ENCODE measurements around the gene TDRD6. TPM values are rescaled to one million over a fixed set of nuclear protein-coding genes. Genes with fewer than 3 reads are reported as not detected.

The TDRD6 gene
- total RNA-seq, 1 experiment from 2014 or later: not detected

DNA sequence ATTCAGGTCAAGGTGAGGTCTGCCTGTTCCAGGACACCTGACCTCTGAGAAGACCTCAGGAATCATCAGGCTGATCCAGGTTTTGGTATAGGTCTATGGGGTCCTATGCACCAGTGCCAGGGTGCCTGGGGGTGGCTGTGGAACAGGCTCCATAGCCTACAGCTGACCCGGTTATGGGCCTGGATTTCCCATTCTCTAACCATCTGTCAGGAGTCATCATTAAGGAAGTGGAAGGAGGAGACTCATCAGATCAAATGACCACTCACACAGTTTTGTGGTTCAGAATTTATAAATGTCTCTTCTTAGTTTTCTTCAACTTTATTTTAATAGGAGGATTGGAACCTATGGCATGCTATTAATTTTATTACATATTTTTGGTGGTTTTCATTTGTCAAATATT is 32.7 kb downstream of the TDRD6 start:
- no peak for DNase-seq (ENCODE audit: low spot score)
- no peaks in the 10 kb centered on the region for H3K36me3 ChIP-seq (ENCODE audit: insufficient read depth, low read length, poor library complexity, severe bottlenecking)
- no TSS peak for BruUV-seq (replicated peaks)
- H3K4me3 ChIP-seq (ENCODE audit: low read depth, low read length, poor library complexity, severe bottlenecking): no peak overlapping the region
- H3K4me1 ChIP-seq (ENCODE audit: insufficient read depth, low read length, poor library complexity, severe bottlenecking): no peaks in the 10 kb centered on the region
- TF ChIP-seq EZH2 (IDR thresholded peaks at IDR 0.05; ENCODE audit: borderline replicate concordance, low read depth, low read length, poor library complexity, severe bottlenecking): no peak
- TF ChIP-seq, protein P1, sequence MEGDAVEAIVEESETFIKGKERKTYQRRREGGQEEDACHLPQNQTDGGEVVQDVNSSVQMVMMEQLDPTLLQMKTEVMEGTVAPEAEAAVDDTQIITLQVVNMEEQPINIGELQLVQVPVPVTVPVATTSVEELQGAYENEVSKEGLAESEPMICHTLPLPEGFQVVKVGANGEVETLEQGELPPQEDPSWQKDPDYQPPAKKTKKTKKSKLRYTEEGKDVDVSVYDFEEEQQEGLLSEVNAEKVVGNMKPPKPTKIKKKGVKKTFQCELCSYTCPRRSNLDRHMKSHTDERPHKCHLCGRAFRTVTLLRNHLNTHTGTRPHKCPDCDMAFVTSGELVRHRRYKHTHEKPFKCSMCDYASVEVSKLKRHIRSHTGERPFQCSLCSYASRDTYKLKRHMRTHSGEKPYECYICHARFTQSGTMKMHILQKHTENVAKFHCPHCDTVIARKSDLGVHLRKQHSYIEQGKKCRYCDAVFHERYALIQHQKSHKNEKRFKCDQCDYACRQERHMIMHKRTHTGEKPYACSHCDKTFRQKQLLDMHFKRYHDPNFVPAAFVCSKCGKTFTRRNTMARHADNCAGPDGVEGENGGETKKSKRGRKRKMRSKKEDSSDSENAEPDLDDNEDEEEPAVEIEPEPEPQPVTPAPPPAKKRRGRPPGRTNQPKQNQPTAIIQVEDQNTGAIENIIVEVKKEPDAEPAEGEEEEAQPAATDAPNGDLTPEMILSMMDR (conservative IDR thresholded peaks at IDR 0.05; ENCODE audit: low read depth, low read length): no peak
- H3K9me3 ChIP-seq (ENCODE audit: low read depth, low read length, poor library complexity, severe bottlenecking): no peaks in the 10 kb centered on the region
- intact Hi-C loops (cut with micrococcal nuclease; ENCODE audit: unreplicated experiment): no loop called here
- H3K27me3 ChIP-seq (replicated peaks; ENCODE audit: insufficient read depth, low read depth, low read length, poor library complexity): peaks cover 43% of the 10 kb centered on the region
- CTCF ChIA-PET: no interaction called here
- H3K27ac ChIP-seq (ENCODE audit: low read depth, low read length, poor library complexity, severe bottlenecking): no peak overlapping the region
- POLR2A ChIA-PET (ENCODE audit: low non-redundant PET): no interaction called here

DNA sequence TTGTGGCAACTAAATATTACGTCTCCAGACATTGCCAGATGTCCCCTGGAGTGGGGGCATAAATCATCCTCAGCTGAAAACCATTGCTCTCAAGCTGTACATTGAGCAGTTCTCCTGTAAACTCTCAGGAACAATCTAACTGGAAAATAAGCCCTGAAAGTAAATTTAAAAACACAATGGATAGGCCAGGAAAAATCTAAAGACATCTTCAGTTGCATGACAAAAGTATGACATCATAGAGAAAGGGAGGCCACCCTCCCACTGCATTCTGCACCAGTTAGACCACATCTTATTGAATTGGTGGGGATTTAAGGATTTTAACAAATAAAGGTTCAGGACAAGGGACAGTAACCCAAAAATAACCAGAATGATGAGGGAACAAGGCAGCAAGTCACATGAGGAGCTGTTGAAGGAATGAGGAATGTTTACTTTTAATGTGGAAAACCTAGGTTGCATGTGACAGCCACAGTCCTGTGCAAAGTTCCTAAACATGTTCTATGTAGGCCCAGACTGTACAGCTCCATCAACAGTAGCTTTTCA is 42.2 kb downstream of the TDRD6 start:
- Histone ChIP-seq H3K36me3 (ENCODE audit: insufficient read depth, low read length, poor library complexity, severe bottlenecking) (no peaks in the 10 kb centered on the region), H3K27ac (ENCODE audit: low read depth, low read length, poor library complexity, severe bottlenecking) (no peak overlapping the region), H3K27me3 (replicated peaks; ENCODE audit: insufficient read depth, low read depth, low read length, poor library complexity) (peaks cover 58% of the 10 kb centered on the region), H3K9me3 (ENCODE audit: low read depth, low read length, poor library complexity, severe bottlenecking) (no peaks in the 10 kb centered on the region), H3K4me1 (ENCODE audit: insufficient read depth, low read length, poor library complexity, severe bottlenecking) (no peaks in the 10 kb centered on the region), H3K4me3 (ENCODE audit: low read depth, low read length, poor library complexity, severe bottlenecking) (no peak overlapping the region)
- BruUV-seq (replicated peaks): no TSS peak
- intact Hi-C loops (cut with micrococcal nuclease; ENCODE audit: unreplicated experiment): no loop called here
- CTCF ChIA-PET: no interaction called here
- POLR2A ChIA-PET (ENCODE audit: low non-redundant PET): no interaction called here
- TF ChIP-seq, protein P1 (conservative IDR thresholded peaks at IDR 0.05; ENCODE audit: low read depth, low read length): no peak
- no peak for TF ChIP-seq EZH2 (IDR thresholded peaks at IDR 0.05; ENCODE audit: borderline replicate concordance, low read depth, low read length, poor library complexity, severe bottlenecking)
- no peak for DNase-seq (ENCODE audit: low spot score)

DNA sequence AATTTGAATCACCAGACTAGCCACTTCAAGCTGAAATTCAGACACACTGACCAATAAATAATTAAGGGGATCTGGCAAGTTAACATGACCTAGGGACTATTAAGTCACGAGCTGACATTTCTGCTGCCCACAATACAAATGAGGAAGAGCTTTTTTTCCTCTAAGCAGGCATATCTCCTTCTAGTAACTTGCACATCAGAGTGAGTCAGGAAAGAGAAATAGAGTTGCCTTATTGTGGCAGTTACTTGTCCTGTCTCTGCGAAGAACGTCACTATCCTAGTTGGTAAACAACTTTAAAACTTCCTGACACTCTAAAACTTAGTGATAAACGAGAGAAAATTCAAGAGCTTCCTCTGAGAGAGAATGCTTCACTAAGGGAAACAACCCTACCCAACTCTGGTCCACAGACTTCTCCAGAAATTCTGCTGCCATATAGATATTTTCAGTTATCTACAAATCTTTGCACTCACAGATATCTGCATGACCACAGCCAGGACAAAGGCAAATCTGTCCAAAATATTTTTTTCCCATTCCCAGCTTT is 43.3 kb downstream of the TDRD6 start:
- H3K27me3 ChIP-seq (replicated peaks; ENCODE audit: insufficient read depth, low read depth, low read length, poor library complexity): peaks cover 61% of the 10 kb centered on the region
- ChIA-PET CTCF (no interaction called here), POLR2A (ENCODE audit: low non-redundant PET) (no interaction called here)
- no TSS peak for BruUV-seq (replicated peaks)
- H3K36me3 ChIP-seq (ENCODE audit: insufficient read depth, low read length, poor library complexity, severe bottlenecking): no peaks in the 10 kb centered on the region
- H3K4me1 ChIP-seq (ENCODE audit: insufficient read depth, low read length, poor library complexity, severe bottlenecking): no peaks in the 10 kb centered on the region
- DNase-seq (ENCODE audit: low spot score): no peak
- no peak overlapping the region for H3K4me3 ChIP-seq (ENCODE audit: low read depth, low read length, poor library complexity, severe bottlenecking)
- intact Hi-C loops (cut with micrococcal nuclease; ENCODE audit: unreplicated experiment): no loop called here
- H3K27ac ChIP-seq (ENCODE audit: low read depth, low read length, poor library complexity, severe bottlenecking): no peak overlapping the region
- H3K9me3 ChIP-seq (ENCODE audit: low read depth, low read length, poor library complexity, severe bottlenecking): no peaks in the 10 kb centered on the region
- no peak for TF ChIP-seq EZH2 (IDR thresholded peaks at IDR 0.05; ENCODE audit: borderline replicate concordance, low read depth, low read length, poor library complexity, severe bottlenecking)
- TF ChIP-seq, protein P1 (conservative IDR thresholded peaks at IDR 0.05; ENCODE audit: low read depth, low read length): no peak

Data from A673 (cell line).